WTC11 (cell line): ENCODE data around the gene TEX51.

Source experiments
- CTCF ChIP-seq: fragments of 200-600 bp; IDR thresholded peaks from 2 replicates; pipeline ENCODE4 v1.8.0; 2022; ENCODE audit warnings: antibody characterized with exemption
- GTF2I ChIP-seq: fragments of 250-450 bp; sonication (Bioruptor Pico); conservative IDR thresholded peaks from 2 replicates; pipeline ENCODE4 v1.4.0; 2021; ENCODE audit warnings: mild to moderate bottlenecking
- IRF2 ChIP-seq: sonication (generic); formaldehyde crosslinking; IDR thresholded peaks from 2 replicates; pipeline ENCODE4 v1.8.0; 2022; ENCODE audit warnings: low read depth, missing genetic modification reagents, borderline replicate concordance
- MAX ChIP-seq: sonication (generic); formaldehyde crosslinking; IDR thresholded peaks from 2 replicates; pipeline ENCODE4 v1.8.0; 2022; ENCODE audit warnings: mild to moderate bottlenecking, missing genetic modification reagents
- NR2C2 ChIP-seq: sonication (generic); formaldehyde crosslinking; IDR thresholded peaks from 2 replicates; pipeline ENCODE4 v1.8.0; 2022; ENCODE audit warnings: mild to moderate bottlenecking, missing genetic modification reagents
- TEAD4 ChIP-seq: sonication (generic); formaldehyde crosslinking; IDR thresholded peaks from 2 replicates; pipeline ENCODE4 v1.8.0; 2022; ENCODE audit warnings: mild to moderate bottlenecking, missing genetic modification reagents
- ZNF416 ChIP-seq: fragments of 250-450 bp; sonication (Bioruptor Pico); IDR thresholded peaks from 2 replicates; pipeline ENCODE4 v1.9.0; 2021; ENCODE audit warnings: mild to moderate bottlenecking, inconsistent platforms
- ZNF423 ChIP-seq: fragments of 250-450 bp; sonication (Bioruptor Pico); IDR thresholded peaks from 2 replicates; pipeline ENCODE4 v2.1.2; 2022; ENCODE audit warnings: mild to moderate bottlenecking, moderate library complexity

GRCh38 chr2:126877041-126877440, 21.6 kb upstream of the TEX51 start:
- TF ChIP-seq MAX (CRISPR knock-in tag), result no peak
- TF ChIP-seq IRF2 (CRISPR knock-in tag), result no peak
- TF ChIP-seq TEAD4 (CRISPR knock-in tag), result no peak
- TF ChIP-seq NR2C2 (CRISPR knock-in tag), result no peak
- TF ChIP-seq CTCF, result no peak
- TF ChIP-seq ZNF416, result no peak
- TF ChIP-seq ZNF423 (CRISPR knock-in tag), result no peak
- no peak for TF ChIP-seq GTF2I (CRISPR knock-in tag)
